Measurements from ENCODE around the gene CSMD2.

The CSMD2 gene

DNA sequence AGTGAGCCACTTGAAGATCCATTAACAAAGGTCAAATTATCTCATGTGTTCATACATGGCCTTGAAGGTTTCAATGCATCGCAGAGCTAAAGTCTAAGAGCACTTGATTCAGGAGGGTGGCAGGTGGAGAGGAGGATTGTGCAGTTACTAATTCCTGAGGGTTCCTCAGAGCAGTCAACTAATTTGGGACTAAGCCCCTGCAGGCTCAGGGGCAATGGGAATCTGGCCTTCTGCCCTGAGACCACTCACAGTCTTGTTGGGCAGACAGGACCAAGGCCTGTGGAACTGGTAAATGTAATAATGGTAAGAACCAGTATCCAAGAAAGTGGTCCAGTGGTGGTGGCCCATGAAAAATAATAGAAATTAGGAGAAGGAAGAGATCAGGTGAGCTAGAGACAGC, 428.5 kb downstream of the CSMD2 start:
- DNase-seq: no peak

DNA sequence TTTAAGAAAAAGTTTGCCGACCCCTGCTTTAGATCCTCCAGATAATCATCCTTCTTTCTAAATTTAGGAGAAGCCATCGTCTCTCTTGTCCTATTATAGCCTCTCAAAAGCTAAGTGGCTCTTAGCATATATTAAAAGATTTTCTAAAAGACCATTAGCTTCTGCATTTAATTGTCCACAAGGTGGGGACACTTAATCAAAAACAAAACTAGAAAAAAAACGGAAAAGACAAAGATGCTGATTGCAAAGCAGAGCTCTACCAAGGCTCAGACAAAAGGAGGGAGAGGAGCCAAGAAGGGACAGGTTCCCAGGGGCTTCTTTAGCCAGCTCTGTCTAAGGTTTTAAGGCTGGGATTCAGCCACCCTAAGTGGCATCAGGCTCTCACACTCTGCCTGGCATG, 429.4 kb downstream of the CSMD2 start:
- DNase-seq: no peak

DNA sequence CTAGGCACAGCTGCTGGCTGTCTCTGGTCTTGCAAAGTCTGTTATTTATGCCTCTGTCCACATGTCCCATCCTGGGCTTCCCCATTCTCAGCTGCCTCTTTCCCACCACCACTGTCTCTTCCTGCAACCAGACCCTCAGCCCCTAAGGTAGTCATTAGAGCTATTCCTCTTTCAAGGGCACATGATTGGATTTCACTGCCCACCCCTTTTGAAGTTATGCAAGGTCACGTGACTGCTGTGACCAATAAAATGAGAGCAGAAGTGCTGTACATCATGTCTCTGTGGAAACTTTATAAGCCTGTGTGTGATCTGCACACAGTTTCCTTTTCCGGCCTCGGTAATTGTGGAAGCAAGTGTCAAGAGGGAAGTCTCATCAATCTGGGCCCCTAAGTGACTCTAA, 437.7 kb downstream of the CSMD2 start:
- DNase-seq: no peak

DNA sequence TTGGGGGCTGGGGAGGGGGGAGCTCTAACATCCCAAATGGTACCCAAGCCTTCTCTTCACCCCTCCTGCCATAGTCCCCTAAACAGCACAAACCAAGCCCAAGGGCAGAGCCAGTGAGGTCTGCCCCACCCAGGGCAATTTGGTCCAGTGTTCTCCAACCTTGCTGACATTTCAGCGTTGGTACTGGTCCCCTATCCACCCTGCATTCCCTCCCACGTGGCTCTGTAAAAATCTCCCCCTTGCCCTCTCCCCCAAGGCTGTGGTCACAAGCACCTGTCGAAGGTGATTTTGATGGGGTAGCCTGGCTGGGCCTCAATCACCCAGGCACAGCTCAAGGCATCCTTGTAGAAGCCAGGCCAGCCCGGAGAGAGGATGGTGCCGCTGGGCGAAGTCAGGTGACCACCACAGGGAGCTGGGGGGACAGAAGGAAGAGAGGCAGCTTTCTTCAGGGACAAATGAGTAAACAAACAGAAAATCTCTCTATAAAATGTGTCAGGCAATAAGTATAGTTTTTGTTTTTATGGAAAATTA, 438.7 kb downstream of the CSMD2 start:
- no peak for DNase-seq

DNA sequence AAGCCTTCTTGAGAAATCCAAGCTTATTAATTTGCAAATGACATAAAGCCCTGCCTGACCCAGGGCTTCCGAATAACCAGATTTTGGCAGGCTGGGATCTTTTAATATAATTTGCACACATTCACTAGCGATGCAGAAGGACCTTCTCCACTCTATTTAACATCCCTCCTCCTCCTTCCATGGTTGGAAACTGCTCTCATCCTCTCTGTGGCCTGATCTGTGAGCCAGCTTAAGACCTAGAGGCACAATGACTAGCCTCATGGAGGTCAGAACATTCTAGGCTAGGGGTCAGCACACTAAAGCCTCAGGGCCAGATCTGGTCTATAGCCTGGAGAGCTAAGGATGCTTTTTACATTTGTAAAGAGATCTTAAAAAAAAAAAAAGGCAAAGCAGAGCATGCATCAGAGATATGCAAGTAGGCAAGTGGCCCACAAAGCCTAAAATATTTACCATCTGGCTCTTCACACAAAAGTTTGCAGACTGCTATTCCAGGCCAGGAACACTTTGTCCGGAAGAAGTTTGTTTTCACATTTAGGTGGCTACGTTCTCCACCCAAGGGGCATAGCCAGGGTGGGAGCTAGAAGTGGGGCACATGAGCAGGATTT, 439.4 kb downstream of the CSMD2 start:
- no peak for DNase-seq

DNA sequence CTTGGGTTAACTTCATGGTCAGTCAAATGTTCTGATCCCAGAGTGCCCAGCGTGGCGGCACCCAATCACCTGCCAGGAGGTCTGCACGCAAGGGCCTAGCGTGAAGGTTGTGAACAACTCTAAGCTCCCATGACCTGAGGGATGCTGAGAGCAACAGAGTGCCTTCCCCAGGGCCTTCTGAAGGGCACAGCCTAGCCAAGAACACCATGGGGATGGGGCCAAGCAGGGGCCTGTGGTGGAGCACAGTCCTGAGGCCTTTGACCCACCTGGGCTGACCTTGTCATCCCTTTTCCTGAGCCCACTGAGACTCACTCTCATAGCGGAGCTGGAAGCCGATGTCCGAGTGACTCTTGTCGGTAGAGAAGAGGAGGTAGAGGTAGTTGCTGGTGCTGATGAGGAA, 440.0 kb downstream of the CSMD2 start:
- no peak for DNase-seq

DNA sequence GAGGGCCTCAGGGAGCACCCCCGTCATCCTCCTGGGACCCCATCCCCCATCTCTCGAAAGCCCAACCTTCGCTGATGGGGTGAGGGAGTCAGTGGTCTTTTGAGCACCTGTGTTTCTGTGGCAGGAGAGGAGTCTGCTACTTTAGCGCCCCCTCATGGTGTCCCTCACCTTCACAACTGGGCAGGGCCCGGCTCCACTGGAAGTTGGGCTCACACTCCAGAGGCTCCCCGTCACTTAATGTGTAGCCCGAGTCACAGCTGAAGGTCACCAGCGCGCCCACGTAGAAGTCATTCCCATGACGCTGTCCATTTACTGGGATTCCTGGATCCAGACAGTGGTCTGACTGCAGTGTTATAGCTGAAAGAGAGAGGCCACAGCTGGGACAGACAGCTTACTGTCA, 440.7 kb downstream of the CSMD2 start:
- DNase-seq: no peak

DNA sequence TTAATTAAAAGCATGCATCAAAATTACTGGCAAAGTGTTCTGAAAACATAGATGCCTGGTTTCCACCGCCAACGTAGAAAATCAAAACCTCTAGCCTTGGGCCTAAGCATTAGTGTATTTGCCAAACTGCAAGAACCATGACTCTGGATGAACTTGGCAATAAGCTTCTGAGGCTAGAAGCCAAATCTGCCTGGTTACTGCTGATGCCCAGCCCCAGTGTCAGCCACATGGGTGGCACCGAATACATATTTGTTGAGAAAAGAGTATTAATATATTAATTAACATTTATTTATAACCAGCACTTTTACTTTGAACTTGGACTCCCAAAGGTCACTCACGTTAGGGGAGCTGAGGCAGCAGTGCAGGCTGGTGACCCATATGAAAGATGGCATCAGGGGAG, 441.8 kb downstream of the CSMD2 start:
- DNase-seq: no peak

DNA sequence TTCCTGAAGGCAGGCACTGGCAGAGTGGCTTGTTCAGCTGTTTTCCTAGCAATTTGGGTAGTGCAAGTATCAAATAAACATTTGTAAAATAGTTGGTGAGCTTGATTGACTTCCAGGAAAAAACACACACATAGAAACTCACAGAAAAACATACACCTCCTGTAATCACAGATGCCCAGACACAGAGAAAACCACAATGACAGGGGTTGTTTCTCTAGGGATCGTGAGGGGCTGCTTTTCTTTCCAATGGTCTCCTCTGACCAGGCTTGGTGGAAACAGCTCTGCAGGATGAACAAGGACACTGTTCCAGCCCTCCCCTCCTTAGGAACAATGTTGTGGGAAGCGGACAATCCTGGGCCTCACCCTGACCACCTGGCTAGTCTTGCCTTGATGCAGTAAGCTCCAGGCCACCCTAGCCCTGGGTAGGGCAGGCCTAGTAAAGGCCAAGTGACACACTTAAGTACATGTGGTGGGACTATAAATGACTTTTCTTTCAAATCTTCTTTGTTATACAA, 443.7 kb downstream of the CSMD2 start:
- DNase-seq: no peak

DNA sequence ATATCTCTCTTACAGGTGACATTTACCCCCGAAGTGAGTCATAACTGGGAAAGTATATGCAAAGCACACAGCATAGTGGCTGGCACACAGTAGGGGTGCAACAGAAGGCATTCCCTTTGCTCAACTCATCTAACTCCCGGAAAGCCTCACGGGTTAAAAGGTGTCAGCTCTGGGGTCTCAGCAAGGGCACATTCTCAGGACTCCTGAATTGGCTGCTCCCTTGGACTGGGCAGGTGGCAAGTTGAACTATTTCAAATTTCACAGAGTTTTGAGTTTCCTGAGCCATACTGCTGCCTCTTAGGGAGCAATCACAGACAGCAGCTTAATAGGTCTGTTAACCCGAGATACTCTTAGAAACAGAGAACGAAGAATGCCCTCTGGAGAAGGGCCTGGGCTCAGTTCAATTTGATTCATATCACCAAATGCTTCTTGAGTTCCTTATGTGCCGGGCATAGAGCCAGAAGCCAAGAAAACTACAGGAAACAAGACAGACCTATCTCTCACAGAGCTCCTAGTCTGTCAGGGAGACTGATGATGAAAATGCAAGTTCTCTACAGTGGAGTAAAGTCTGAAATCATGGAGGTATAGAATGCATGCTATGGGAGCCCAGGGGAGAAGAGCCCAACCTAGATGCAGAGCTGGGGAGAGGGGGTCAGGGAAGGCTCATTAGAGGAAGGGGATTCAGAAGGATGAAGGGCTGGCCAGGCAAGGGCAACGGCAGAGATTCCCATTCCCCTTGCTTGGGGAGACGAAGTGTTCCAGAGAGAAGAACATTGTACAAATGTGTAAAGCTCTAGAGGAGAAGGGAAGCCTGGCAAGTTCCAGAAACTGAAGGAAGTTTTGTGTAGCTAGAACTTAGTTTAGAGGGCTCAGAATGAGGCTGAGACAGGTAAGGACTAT, 445.0 kb downstream of the CSMD2 start:
- DNase-seq: no peak

DNA sequence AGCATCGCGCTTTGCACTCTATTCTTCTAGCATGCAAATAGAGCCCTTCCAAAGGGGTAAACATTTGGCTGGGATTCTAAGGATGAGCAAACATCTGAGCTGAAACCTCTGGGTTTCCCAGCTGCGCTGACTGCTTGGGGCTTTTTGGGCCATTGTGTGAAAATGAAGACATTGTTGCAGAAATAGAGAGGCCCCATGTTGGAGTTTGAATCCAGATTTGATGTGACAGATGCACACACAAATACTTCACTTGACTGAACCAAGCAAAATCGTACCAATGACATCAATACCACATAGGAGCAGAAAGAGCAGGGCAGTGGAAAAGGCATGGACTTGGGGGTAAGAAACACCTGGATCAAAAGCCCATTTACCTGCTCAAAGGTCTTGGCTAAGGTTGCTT, 445.7 kb downstream of the CSMD2 start:
- DNase-seq: no peak

DNA sequence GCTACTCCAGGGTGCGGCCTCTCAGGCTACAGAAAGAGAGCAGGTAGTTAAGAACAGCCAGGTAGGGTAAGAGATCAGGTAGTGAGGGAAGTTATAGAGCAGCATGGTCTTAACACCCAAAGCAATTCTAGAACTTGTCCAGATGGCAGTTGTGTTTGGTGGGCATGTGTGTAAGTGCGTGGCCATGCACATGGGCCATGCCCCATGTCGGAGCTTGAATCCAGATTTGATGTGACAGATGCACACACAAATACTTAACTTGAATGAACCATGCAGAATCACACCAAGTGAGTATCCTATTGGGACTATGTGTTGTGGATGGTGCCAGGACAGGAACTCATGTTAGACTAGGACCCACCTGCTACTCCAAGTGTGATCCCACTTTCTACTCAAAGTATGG, 446.8 kb downstream of the CSMD2 start:
- no peak for DNase-seq

DNA sequence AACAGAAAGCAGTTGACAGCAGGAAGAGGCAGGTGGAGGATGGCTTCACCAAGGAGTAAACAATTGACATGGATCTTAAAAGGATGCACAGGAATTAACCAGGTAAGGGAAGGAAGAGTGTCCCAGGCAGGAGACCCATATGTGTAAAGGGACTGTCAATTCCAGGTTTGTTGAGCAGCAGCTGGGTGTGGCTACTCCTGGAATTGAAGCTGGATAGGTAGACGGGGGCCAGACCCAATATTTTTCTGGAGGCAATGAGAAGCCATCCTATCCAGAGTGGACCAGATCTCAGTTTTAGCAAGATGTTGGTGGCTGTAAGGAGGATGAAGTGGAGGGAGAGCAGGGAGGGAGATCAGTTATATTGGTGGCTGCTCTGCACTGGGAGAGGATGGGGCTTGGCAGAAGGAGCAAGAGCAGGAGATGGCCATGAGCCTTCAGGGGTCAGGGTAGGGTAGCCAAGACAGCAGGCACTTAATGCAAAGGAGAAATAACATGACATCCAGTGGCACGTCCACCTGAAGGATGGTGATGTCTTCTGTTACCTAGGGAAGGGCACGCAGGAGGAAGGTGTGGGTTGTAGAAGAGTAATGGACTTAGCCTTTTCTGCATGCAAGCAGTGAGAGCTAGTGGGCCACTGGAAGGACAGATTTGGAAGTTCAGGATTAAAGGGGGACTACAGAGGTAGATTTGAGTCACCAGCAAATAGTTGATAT, 447.9 kb downstream of the CSMD2 start:
- DNase-seq: no peak

DNA sequence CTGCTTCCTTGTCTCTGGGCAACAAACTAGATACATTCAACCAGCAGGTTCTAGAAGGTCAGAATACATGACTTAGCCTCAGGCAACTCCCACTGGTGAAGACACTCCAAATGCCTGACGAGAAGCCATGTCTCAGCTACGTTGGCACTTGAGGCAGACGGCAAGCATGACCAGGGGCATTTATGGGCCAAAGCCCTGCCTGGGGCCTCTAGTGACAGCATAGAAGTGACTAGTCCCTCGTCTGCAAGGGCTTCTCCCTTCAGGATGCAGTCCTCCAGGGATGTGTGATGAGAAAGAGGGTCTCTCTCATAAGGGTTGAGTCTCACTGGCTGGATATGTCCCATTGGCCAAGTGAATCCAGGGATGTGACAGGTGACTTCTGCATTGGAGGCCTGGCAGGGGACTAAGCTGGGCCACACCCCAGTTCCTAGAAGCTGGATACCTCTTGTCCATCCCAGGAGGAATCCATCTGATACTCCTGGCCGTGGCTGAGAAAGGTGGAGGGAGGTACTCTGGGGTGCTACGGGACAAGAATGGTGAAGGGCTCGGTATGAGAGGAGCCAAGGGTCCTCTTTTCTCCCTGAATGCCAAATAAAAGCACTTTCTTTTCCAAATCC, 449.7 kb downstream of the CSMD2 start:
- no peak for DNase-seq

DNA sequence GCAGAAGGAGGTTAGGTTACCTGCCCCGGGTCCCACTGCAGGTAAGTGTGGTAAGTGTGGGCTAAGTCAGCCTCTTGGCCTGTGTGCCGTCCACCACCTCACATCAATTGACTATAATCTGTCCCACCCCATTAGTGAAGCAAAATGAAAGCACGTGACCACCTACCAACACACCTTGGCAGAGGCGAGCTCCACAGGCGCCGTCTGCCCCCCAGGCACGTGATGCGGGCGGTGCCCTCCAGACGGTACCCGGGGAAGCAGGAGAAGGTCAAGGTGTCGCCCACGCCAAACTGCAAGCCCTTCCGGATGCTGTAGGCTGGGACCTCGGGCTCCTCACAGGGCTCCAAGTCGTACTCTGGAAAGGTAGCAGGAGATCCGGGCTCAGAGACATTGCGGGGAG, 450.6 kb downstream of the CSMD2 start:
- no peak for DNase-seq

DNA sequence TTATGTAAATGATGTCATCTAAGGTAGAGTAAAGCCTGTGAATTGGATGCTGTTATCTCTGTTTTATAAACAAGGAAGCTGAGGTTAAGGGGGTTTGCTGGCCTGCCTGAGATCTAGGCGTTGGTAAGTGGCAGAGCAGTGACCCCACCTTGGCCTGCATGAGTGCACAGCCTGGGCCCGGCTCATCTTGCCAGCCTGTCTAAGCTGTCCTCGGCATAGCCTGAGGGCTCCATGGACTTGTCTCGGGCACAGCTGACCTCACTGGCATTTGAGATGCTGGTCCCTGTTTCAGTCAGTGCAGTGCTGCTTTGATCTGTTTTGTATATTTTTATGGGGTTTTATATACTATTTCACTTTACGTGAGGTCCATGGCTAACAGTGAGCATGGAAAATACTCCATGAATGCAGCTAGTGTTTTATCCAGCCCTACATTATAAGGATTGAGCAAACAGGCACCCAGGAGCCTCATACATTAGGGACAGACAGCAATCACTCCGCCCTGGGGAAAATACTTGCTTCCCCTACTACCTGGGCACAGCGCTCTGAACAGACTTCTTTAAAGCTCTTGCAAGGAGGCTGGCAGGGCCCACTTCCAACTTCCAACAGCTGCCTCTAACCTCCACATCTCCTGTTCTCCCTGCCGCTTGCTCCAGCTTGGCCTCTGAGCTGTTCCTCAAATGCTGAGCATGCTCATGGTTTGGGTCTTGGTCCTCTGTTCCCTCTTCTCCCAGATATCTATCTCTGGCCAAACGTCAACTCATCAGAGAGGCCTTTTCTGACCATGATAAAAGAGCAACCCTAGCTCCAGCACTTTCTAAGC, 451.8 kb downstream of the CSMD2 start:
- no peak for DNase-seq

DNA sequence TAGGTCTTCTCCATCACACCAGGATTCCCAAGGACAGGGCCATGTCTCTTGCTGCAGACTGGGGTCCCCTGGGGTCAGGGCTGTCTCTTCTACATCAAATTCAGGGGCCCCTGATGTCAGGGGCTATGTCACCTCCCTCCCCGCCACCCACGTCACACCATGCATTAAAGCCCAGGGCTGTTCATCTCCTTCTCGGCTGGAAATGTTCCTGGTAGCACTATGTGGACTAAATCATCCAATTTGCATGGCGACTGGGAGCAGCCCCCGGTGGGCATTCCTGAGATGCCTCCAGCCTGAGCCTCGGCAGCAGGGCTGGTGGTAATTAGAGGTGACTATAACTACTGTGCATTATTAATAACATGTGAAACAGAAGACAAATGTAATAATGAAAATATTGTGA, 452.8 kb downstream of the CSMD2 start:
- DNase-seq: no peak

DNA sequence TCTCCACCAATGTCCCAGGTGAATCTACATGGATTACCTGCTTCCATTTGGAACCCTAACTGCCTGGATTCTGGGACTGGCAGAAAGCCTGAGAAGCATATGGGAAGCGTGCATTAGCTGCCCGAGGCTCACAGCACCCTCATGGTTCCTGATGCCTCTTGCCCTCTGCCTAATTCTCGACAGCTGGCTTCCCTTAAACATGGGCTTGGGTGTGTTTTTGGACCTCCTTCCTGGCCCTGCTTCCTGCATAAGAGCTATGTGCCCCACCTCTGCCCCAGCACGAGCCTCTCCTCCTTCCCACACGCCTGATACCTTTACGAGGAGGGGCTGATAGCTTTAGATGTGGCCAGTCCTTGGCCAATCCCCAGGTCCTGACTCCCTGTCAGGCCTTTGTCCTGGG, 453.5 kb downstream of the CSMD2 start:
- DNase-seq: no peak

DNA sequence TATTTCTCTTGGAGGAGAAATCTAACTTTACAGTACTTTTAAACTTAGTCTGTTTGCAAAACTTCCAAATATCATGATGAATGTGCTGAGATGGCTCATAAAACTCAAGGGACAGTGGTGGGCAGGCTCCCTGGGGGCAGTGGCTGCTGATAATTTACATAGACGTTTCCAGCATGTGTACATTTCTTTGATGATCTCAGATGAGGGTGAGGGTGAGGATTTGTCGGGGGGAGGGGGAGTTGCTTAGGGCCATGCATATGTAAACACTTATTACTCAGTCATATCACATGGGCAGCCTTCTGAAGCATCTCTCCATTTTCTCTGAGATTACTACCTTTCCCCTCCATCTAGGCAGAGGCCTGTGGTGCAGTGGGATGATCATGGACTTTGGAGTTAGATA, 454.1 kb downstream of the CSMD2 start:
- DNase-seq: no peak

DNA sequence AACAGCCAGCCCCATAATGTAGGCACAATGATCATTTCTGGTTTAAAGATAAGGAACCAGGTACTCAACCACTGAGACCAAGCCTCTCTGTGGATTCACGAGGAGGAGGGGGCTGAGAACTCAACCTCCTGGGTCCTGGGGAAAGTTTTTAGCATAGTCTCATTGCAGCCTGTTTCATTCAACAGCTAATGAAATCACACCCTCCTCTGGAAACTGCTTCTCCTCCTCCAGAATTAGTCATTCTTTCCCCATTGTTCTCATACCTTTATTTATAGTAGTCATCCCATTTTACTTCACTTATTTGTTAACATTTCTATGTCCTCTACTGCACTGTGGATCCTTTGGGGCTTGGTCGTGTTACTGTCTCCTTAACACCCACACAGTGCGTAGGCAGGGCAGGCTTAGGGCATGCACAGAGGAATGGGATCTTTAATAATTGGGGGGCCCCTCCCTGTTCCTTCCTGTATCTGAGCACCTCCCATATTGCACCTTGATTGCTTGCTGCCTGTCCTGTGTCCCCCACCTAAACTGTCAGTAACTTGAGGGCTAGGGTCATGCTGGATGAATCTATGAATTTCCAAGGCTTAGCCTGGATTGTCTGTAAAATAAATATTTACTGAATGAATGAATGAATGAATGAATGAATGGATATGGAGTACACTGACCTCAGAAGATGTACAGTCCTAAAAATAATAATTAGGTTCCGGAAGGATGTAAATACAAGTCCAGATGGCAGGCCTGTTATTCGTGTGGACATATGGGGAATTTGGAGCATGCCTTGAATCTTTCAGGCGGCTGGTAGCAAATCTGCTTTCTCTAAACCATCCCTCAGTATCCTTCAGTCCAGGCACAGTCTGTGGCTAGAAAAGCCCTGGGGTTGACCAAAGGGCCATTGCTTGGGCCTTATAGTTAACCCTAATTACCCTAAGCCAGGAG, 455.0 kb downstream of the CSMD2 start:
- no peak for DNase-seq

DNA sequence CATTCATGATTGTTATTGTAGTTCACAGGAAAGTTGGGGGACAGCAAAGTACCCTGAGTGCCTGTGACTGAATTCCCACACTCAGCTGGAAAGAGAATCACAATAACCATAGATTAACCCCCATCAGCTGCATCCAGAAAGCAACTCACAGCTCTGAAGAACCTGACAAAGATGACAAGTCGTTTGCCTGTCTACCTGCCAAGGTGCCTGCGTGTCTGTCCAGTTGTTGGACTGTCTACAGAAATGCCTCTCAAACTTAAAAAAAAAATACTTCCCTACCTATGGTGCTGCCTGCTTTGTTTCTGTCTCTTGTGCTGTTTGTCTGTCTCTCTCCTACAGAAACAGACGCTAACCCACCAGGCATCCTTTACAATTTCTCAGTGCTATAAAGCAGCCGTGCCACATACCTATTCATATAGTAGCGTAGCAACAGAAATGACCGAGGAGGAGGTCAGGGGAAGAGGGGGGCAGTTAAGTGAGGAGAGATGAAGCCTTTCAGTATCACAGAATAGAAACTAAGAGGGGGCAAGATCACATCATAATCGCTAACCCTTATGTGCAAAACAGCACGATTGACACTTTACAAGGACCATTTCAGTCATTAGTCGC, 455.8 kb downstream of the CSMD2 start:
- no peak for DNase-seq

Measured in EL (cell line).